ENCODE measurements around the gene GPD2.

- no peak for TF ChIP-seq POLR2AphosphoS5 (IDR thresholded peaks at IDR 0.05)
- no peak for TF ChIP-seq CTCF (IDR thresholded peaks at IDR 0.05)
- TF ChIP-seq EP300 (IDR thresholded peaks at IDR 0.05): no peak
- no peak for TF ChIP-seq POLR2A (IDR thresholded peaks at IDR 0.05)
Measured at GRCh38 chr2:156512451-156512850, 76.3 kb downstream of the GPD2 start.
